Transverse colon (tissue), 3 donors: ENCODE data around the gene TMEM239.

Experiments
- POLR2A ChIP-seq: fragments of 450-650 bp; IDR thresholded peaks from one replicate; pipeline ENCODE4 v1.6.1; 2016; ENCODE audit warnings: antibody characterized with exemption, mild to moderate bottlenecking, moderate library complexity
- POLR2AphosphoS5 ChIP-seq, 3 donors: sonication (generic); formaldehyde crosslinking; IDR thresholded peaks; one replicate each; pipeline ENCODE4 v1.6.1; 2016; ENCODE audit warnings: antibody characterized with exemption in 3 of 3

- TF ChIP-seq POLR2AphosphoS5 (IDR thresholded peaks at IDR 0.05) (no peak), POLR2A (no peak)
Measured at GRCh38 chr20:2812189-2812588, 4.0 kb upstream of the TMEM239 start.
